Spleen (tissue), 11 donors: ENCODE measurements around the gene PLTP. TPM values are rescaled to one million over a fixed set of nuclear protein-coding genes. Genes with fewer than 3 reads are reported as not detected.
A peak's percentile ranks its signal among the peaks of the same experiment; 100 is the strongest.

Source experiments
- DNase-seq: peaks from one replicate; pipeline ENCODE4 v3.0.0-alpha.2; 2020
- H3K27ac ChIP-seq, 8 donors: fragments of 200-600 bp; sonication (generic) in 7 of 8; 1 replicate in 4 of 8; 2 replicates in 4 of 8; pipeline versions ENCODE4 v1.5.0 to v1.8.0; 2016 to 2021; ENCODE audit warnings: inconsistent platforms in 4 of 8, mild to moderate bottlenecking in 4 of 8, moderate library complexity in 1 of 8
- H3K27me3 ChIP-seq, 7 donors: fragments of 200-600 bp; sonication (generic) in 6 of 7; replicated peaks in 1 of 7; 1 replicate in 4 of 7; 2 replicates in 3 of 7; pipeline versions ENCODE4 v1.5.0 to v1.8.0; 2016 to 2021; ENCODE audit warnings: inconsistent platforms in 3 of 7, mild to moderate bottlenecking in 1 of 7
- H3K36me3 ChIP-seq, 6 donors: fragments of 200-600 bp; sonication (generic) in 5 of 6; 1 replicate in 4 of 6; 2 replicates in 2 of 6; pipeline versions ENCODE4 v1.5.0 to v1.8.0; 2016 to 2021; ENCODE audit warnings: inconsistent platforms in 2 of 6
- H3K4me1 ChIP-seq, 6 donors: fragments of 200-600 bp; sonication (generic) in 5 of 6; 1 replicate in 3 of 6; 2 replicates in 3 of 6; pipeline versions ENCODE4 v1.5.0 to v1.8.0; 2016 to 2021; ENCODE audit warnings: inconsistent platforms in 3 of 6
- H3K4me3 ChIP-seq, 8 donors: fragments of 200-600 bp; sonication (generic) in 7 of 8; 1 replicate in 4 of 8; 2 replicates in 4 of 8; pipeline versions ENCODE4 v1.5.0 to v1.8.0; 2016 to 2021; ENCODE audit warnings: inconsistent platforms in 4 of 8, mild to moderate bottlenecking in 4 of 8, moderate library complexity in 2 of 8
- H3K9me3 ChIP-seq, 8 donors: fragments of 200-600 bp; sonication (generic) in 7 of 8; 1 replicate in 4 of 8; 2 replicates in 4 of 8; pipeline versions ENCODE4 v1.5.0 to v1.8.0; 2016 to 2021; ENCODE audit warnings: inconsistent platforms in 4 of 8
- CTCF ChIP-seq, 11 experiments: fragments of 200-600 bp in 7 of 11; fragments of 450-650 bp in 4 of 11; sonication (generic) in 4 of 11; IDR thresholded peaks in 8 of 11; conservative IDR thresholded peaks in 3 of 11; 1 replicate in 7 of 11; 2 replicates in 4 of 11; pipeline versions ENCODE4 v1.4.0 to v1.8.0; 2016 to 2021; ENCODE audit warnings: antibody characterized with exemption in 11 of 11, inconsistent platforms in 4 of 11, mild to moderate bottlenecking in 1 of 11
- POLR2A ChIP-seq, 3 donors: fragments of 450-650 bp; IDR thresholded peaks; one replicate each; pipeline ENCODE4 v1.5.1; 2017; ENCODE audit warnings: antibody characterized with exemption in 3 of 3, mild to moderate bottlenecking in 1 of 3
- POLR2AphosphoS5 ChIP-seq, 3 donors: sonication (generic); formaldehyde crosslinking; IDR thresholded peaks; one replicate each; pipeline ENCODE4 v1.5.1; 2017; ENCODE audit warnings: antibody characterized with exemption in 3 of 3
- WGBS, 5 donors: extraction: QIAGEN DNeasy Blood & Tissue Kit in 3 of 5; methylation state at CpG; one replicate each; pipeline versions ENCODE4 v1.1.5 to v1.1.7; 2013 to 2018; 5-methylcytosine and 5-hydroxymethylcytosine counted together
- intact Hi-C: fragments of 100-400 bp; cut with DNase I; formaldehyde crosslinking; loops from one replicate; pipeline ENCODE4 v1.15.0; 2023; ENCODE audit warnings: low total_unique reads
- polyA plus RNA-seq, 3 donors: library from polyadenylated mRNA; stranded (reverse); fragments of 200-250 nt; gene quantifications; one replicate each; pipeline ENCODE4 v1.2.1, GENCODE V29; 2013
- total RNA-seq, 7 donors: library from RNA; depleted of rRNA in 3 of 7; stranded (reverse); fragments of >200 nt in 3 of 7; fragmentation: NEBNext Ultra II Directional in 4 of 7; extraction: Animal tissue kit (Norgen Biotek cat#: 25700) in 4 of 7; gene quantifications; one replicate each; pipeline versions ENCODE4 v1.1.0 to v1.2.1, GENCODE V29; 2016 to 2021
- donor health status: healthy with polysubstance abuse.
- donor health status: DM: no; HTN: no; CAD: no; lungs with moderate emphysema.
- donor health status: DM: no; HTN: no; CAD: no.
- donor health status: Bipolar disorder and iron deficiency.
- donor health status: healthy.
- donor health status: DM: no; HTN: no; CAD: no.
- donor health status: DM: yes; HTN: yes; CAD: no.

Gene PLTP
- total and polyA plus RNA-seq, 10 donors: 7.5 to 430 (median 40.7) TPM

- peaks cover 2 to 17% (median 9%) of the 10 kb centered on the region in 6 donors for H3K4me1 ChIP-seq
- TF ChIP-seq POLR2A (IDR thresholded peaks at IDR 0.05) (no peak), POLR2AphosphoS5 (IDR thresholded peaks at IDR 0.05) (no peak), CTCF (IDR thresholded peaks at IDR 0.05 in 8 of 11, conservative IDR thresholded peaks at IDR 0.05 in 3 of 11) (no peak)
- H3K9me3 ChIP-seq: no peaks in the 10 kb centered on the region
- 87 to 96% (median 89%) methylated on average over 9 to 12 of the region's 12 CpGs for WGBS, 5 donors
- no peak for DNase-seq
- H3K36me3 ChIP-seq: peaks cover 0 to 92% (median 58%) of the 10 kb centered on the region in 6 donors
- no peak overlapping the region for H3K27ac ChIP-seq
- H3K27me3 ChIP-seq: no peaks in the 10 kb centered on the region
- intact Hi-C loops: no loop called here
- H3K4me3 ChIP-seq: no peak overlapping the region
These were observed 13.7 kb downstream of the PLTP start for GRCh38 chr20:45898285-45898684.

GRCh38 chr20:45897692-45898091, 14.3 kb downstream of the PLTP start:
- no peaks in the 10 kb centered on the region for H3K27me3 ChIP-seq
- intact Hi-C loops: no loop called here
- H3K27ac ChIP-seq: no peak overlapping the region
- whole genome bisulfite sequencing, 5 donors: 93 to 98% (median 96%) methylated on average over 7 of the region's 7 CpGs
- no peak overlapping the region for H3K4me3 ChIP-seq
- H3K36me3 ChIP-seq: peaks cover 0 to 97% (median 58%) of the 10 kb centered on the region in 6 donors
- peaks cover 8 to 23% (median 15%) of the 10 kb centered on the region in 6 donors for H3K4me1 ChIP-seq
- no peaks in the 10 kb centered on the region for H3K9me3 ChIP-seq
- no peak for DNase-seq
- TF ChIP-seq CTCF (IDR thresholded peaks at IDR 0.05 in 8 of 11, conservative IDR thresholded peaks at IDR 0.05 in 3 of 11): no peak
- peak in 1 of 3 donors; percentile 26 for TF ChIP-seq POLR2AphosphoS5 (IDR thresholded peaks at IDR 0.05)

- H3K4me3 ChIP-seq: no peak overlapping the region
- H3K36me3 ChIP-seq: peaks cover 0 to 97% (median 58%) of the 10 kb centered on the region in 6 donors
- H3K9me3 ChIP-seq: no peaks in the 10 kb centered on the region
- no peak overlapping the region for H3K27ac ChIP-seq
- H3K27me3 ChIP-seq: no peaks in the 10 kb centered on the region
- WGBS, 5 donors: 63 to 94% (median 83%) methylated on average over 2 of the region's 2 CpGs
- H3K4me1 ChIP-seq: peaks cover 12 to 27% (median 19%) of the 10 kb centered on the region in 6 donors
- TF ChIP-seq POLR2A (IDR thresholded peaks at IDR 0.05) (no peak), CTCF (IDR thresholded peaks at IDR 0.05 in 8 of 11, conservative IDR thresholded peaks at IDR 0.05 in 3 of 11) (no peak), POLR2AphosphoS5 (IDR thresholded peaks at IDR 0.05) (no peak)
- DNase-seq: no peak
- intact Hi-C loops: no loop called here
These were observed 14.7 kb downstream of the PLTP start for GRCh38 chr20:45897289-45897688.

GRCh38 chr20:45896641-45897161, 15.3 kb downstream of the PLTP start:
- no peak for TF ChIP-seq POLR2AphosphoS5 (IDR thresholded peaks at IDR 0.05)
- TF ChIP-seq POLR2A (IDR thresholded peaks at IDR 0.05): no peak
- no peak for TF ChIP-seq CTCF (IDR thresholded peaks at IDR 0.05 in 8 of 11, conservative IDR thresholded peaks at IDR 0.05 in 3 of 11)
- Histone ChIP-seq H3K4me1 (peaks cover 18 to 33% (median 25%) of the 10 kb centered on the region in 6 donors), H3K27ac (no peak overlapping the region), H3K36me3 (peaks cover 0 to 94% (median 58%) of the 10 kb centered on the region in 6 donors), H3K4me3 (no peak overlapping the region), H3K27me3 (no peaks in the 10 kb centered on the region), H3K9me3 (no peaks in the 10 kb centered on the region)
- 91 to 96% (median 95%) methylated on average over 5 to 14 of the region's 14 CpGs for whole genome bisulfite sequencing, 5 donors
- no peak for DNase-seq
- intact Hi-C loops: no loop called here
